GM06990 (cell line): ENCODE data around the gene TBX3.
A peak's percentile ranks its signal among the peaks of the same experiment; 100 is the strongest.

Experiments used
- DNase-seq: peaks from one replicate; pipeline ENCODE4 v3.0.0-alpha.2; 2011; ENCODE audit not compliant: insufficient read length; ENCODE audit errors: extremely low read depth
- H3K27me3 ChIP-seq: replicated peaks from 2 replicates; pipeline ENCODE4 v1.6.0; 2011; ENCODE audit warnings: low read length; ENCODE audit not compliant: control insufficient read depth, insufficient read depth
- H3K36me3 ChIP-seq: 2 replicates; pipeline ENCODE4 v1.5.1; 2011; ENCODE audit warnings: low read length; ENCODE audit not compliant: control insufficient read depth, insufficient read depth
- H3K4me3 ChIP-seq: replicated peaks from 2 replicates; pipeline ENCODE4 v1.5.1; 2011; ENCODE audit warnings: low read depth, mild to moderate bottlenecking, control low read depth, low read length
- TF ChIP-seq, protein P1 (sequence below): IDR thresholded peaks from 2 replicates; pipeline ENCODE4 v1.5.1; 2011; ENCODE audit warnings: low read length, control low read depth, mild to moderate bottlenecking, inconsistent platforms; ENCODE audit not compliant: insufficient read depth, poor library complexity, severe bottlenecking

TBX3 gene

GRCh38 chr12:114670291-114670980 is 13.5 kb downstream of the TBX3 start:
- TF ChIP-seq, protein P1, sequence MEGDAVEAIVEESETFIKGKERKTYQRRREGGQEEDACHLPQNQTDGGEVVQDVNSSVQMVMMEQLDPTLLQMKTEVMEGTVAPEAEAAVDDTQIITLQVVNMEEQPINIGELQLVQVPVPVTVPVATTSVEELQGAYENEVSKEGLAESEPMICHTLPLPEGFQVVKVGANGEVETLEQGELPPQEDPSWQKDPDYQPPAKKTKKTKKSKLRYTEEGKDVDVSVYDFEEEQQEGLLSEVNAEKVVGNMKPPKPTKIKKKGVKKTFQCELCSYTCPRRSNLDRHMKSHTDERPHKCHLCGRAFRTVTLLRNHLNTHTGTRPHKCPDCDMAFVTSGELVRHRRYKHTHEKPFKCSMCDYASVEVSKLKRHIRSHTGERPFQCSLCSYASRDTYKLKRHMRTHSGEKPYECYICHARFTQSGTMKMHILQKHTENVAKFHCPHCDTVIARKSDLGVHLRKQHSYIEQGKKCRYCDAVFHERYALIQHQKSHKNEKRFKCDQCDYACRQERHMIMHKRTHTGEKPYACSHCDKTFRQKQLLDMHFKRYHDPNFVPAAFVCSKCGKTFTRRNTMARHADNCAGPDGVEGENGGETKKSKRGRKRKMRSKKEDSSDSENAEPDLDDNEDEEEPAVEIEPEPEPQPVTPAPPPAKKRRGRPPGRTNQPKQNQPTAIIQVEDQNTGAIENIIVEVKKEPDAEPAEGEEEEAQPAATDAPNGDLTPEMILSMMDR: no peak
- DNase-seq: no peak
- Histone ChIP-seq H3K36me3 (no peaks in the 10 kb centered on the region), H3K4me3 (no peak overlapping the region), H3K27me3 (peaks cover 1% of the 10 kb centered on the region; the same call in 1 of the 2 replicates)

- no peak overlapping the region for H3K4me3 ChIP-seq
- TF ChIP-seq, protein P1: no peak
- H3K27me3 ChIP-seq: peaks cover 1% of the 10 kb centered on the region; the same call in 1 of the 2 replicates
- no peaks in the 10 kb centered on the region for H3K36me3 ChIP-seq
- no peak for DNase-seq
Observed at GRCh38 chr12:114669401-114670290, 14.3 kb downstream of the TBX3 start.

DNA sequence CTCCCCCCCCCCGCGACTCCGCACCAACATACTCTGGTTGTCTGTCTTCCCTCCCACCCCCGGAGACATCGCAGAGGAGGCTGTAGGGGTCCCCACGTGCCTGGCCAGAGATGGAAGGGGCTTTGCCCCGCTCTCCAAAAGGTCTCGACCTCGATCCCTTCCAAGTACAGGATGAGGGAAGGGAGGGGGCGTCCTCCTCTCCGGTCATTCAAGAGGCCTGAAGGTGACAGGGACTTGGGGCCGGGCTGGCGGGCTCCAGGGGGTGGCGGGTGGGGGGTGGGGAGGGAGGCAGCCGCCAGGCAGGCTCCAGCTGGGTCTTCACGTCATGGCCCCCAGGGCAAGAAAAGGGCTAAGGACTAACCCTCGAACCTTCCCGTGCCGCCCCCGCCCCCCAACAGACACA is 15.1 kb downstream of the TBX3 start:
- no peak for DNase-seq
- no peaks in the 10 kb centered on the region for H3K36me3 ChIP-seq
- TF ChIP-seq, protein P1: no peak
- no peak overlapping the region for H3K4me3 ChIP-seq
- peaks cover 1% of the 10 kb centered on the region; the same call in 1 of the 2 replicates for H3K27me3 ChIP-seq

DNA sequence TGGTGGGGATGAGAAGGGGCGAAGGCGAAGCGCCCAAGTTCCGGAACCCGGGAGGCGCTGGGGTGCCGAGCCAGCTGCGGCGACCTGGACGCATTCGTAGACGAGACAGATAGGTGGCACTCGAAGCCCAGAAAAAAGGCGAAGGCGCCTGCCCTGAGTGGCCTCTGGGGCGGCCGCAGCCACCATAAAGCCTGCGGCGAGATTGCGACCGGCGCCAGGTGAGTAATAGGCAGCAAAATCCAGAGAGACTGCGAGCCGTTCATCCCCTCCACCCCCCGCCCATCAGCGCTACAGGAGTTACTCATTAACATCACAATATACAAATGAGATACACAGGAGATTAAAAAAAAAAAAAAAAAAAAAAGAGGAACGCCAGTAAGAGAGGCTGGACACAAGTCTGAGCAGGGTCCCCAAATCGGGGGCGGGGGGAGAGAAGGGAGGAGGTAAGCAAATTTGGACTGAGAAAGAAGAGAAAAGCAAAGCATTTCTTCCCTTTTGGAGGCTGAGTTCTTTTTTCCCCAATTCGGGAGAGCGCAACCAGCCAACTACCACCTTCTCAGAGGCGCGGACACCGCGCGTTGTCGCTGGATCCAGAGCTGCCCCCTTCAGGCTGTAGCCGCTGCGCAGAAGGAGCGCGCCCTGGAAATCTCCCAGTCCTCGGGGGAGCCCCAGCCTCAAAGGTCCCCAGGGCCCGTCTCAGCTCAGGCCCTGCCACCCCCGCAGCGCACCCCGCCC is 15.7 kb downstream of the TBX3 start:
- Histone ChIP-seq H3K27me3 (peaks cover 1% of the 10 kb centered on the region; the same call in 1 of the 2 replicates), H3K4me3 (no peak overlapping the region), H3K36me3 (no peaks in the 10 kb centered on the region)
- TF ChIP-seq, protein P1: peak; percentile 42
- no peak for DNase-seq

DNA sequence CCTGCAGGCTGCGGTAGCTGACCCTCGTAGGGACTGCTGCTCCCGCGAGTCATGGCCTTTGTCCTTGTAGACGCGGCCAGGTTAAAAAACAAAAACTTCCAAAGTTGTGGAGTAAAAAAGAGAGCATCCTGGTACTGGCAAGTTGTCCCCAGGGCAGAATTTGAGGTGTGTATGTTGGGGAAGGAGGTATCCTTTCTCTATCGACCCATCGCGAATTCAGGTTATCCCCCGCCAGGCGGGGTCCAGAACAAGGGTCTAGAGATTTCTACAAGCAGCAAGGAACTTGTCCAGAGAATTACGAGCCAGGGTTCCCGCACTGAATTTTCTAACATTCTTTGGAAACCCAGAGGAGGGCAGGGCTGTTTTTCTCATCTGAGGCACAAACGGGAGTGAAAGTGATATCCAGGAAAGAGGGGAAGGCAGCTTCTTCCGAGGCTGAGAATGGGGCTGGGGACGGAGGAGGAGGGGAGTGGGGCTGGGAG is 16.3 kb downstream of the TBX3 start:
- H3K36me3 ChIP-seq: no peaks in the 10 kb centered on the region
- peaks cover 1% of the 10 kb centered on the region; the same call in 1 of the 2 replicates for H3K27me3 ChIP-seq
- no peak for DNase-seq
- TF ChIP-seq, protein P1: no peak
- H3K4me3 ChIP-seq: no peak overlapping the region
